H9 (cell line): Measurements from ENCODE around the gene TSPAN13. TPM values are rescaled to one million over a fixed set of nuclear protein-coding genes. Genes with fewer than 3 reads are reported as not detected.

Source experiments
- DNase-seq: peaks from one replicate; pipeline ENCODE4 v3.0.0-alpha.2; 2017
- H2AFZ ChIP-seq: one replicate; pipeline ENCODE4 v1.6.1; 2013; ENCODE audit warnings: mild to moderate bottlenecking, low read length, control low read depth, moderate library complexity
- H2AK5ac ChIP-seq: 2 replicates; pipeline ENCODE4 v1.6.1; 2013; ENCODE audit warnings: low read length, control low read depth, mixed read lengths; ENCODE audit not compliant: insufficient read length
- H2BK120ac ChIP-seq: one replicate; pipeline ENCODE4 v1.6.1; 2013; ENCODE audit warnings: low read depth, mild to moderate bottlenecking, low read length, control low read depth, inconsistent platforms; ENCODE audit not compliant: poor library complexity, severe bottlenecking
- H2BK12ac ChIP-seq: 2 replicates; pipeline ENCODE4 v1.6.1; 2013; ENCODE audit warnings: low read length, control low read depth, mixed read lengths, low read depth; ENCODE audit not compliant: insufficient read length
- H2BK15ac ChIP-seq: 2 replicates; pipeline ENCODE4 v1.6.1; 2013; ENCODE audit warnings: low read depth, low read length, control low read depth
- H2BK20ac ChIP-seq: one replicate; pipeline ENCODE4 v1.6.1; 2013; ENCODE audit warnings: low read depth, mild to moderate bottlenecking, low read length, control low read depth, inconsistent platforms; ENCODE audit not compliant: poor library complexity, severe bottlenecking
- H2BK5ac ChIP-seq: 2 replicates; pipeline ENCODE4 v1.6.1; 2013; ENCODE audit warnings: low read length, control low read depth, mixed read lengths; ENCODE audit not compliant: insufficient read length
- H3K14ac ChIP-seq: 2 replicates; pipeline ENCODE4 v1.6.1; 2013; ENCODE audit warnings: low read length, control low read depth; ENCODE audit not compliant: insufficient read depth
- H3K18ac ChIP-seq: 2 replicates; pipeline ENCODE4 v1.6.1; 2013; ENCODE audit warnings: low read depth, mild to moderate bottlenecking, mixed read lengths, low read length, control low read depth; ENCODE audit not compliant: insufficient read length
- H3K23ac ChIP-seq: 2 replicates; pipeline ENCODE4 v1.6.1; 2013; ENCODE audit warnings: low read length, control low read depth, mixed read lengths, low read depth; ENCODE audit not compliant: insufficient read length
- H3K23me2 ChIP-seq: 2 replicates; pipeline ENCODE4 v1.6.1; 2013; ENCODE audit warnings: low read depth, mild to moderate bottlenecking, mixed read lengths, low read length, control low read depth; ENCODE audit not compliant: insufficient read length, poor library complexity, severe bottlenecking
- H3K27ac ChIP-seq: 2 replicates; pipeline ENCODE4 v1.5.1; 2013; ENCODE audit warnings: low read length, control low read depth, mixed read lengths, low read depth; ENCODE audit not compliant: insufficient read length
- H3K27me3 ChIP-seq: 2 replicates; pipeline ENCODE4 v1.6.1; 2013; ENCODE audit warnings: low read length, control low read depth, inconsistent platforms; ENCODE audit not compliant: insufficient read depth
- H3K4ac ChIP-seq: 2 replicates; pipeline ENCODE4 v1.6.1; 2013; ENCODE audit warnings: low read depth, mild to moderate bottlenecking, control low read depth, inconsistent platforms, low read length, moderate library complexity
- H3K4me1 ChIP-seq: 2 replicates; pipeline ENCODE4 v1.6.1; 2013; ENCODE audit warnings: low read length, control low read depth, inconsistent platforms; ENCODE audit not compliant: insufficient read depth
- H3K4me2 ChIP-seq: 2 replicates; pipeline ENCODE4 v1.6.1; 2013; ENCODE audit warnings: low read length, control low read depth, mixed read lengths; ENCODE audit not compliant: insufficient read length, insufficient read depth
- H3K56ac ChIP-seq: 2 replicates; pipeline ENCODE4 v1.6.1; 2013; ENCODE audit warnings: low read depth, mild to moderate bottlenecking, mixed read lengths, low read length, control low read depth; ENCODE audit not compliant: insufficient read length
- H3K79me1 ChIP-seq: 2 replicates; pipeline ENCODE4 v1.6.1; 2013; ENCODE audit warnings: low read depth, mild to moderate bottlenecking, moderate library complexity, low read length, control low read depth, inconsistent platforms; ENCODE audit not compliant: insufficient read depth, poor library complexity, severe bottlenecking
- H3K79me2 ChIP-seq: 2 replicates; pipeline ENCODE4 v1.6.1; 2013; ENCODE audit warnings: low read length, control low read depth, inconsistent platforms; ENCODE audit not compliant: insufficient read depth
- H3K9ac ChIP-seq: 2 replicates; pipeline ENCODE4 v1.6.1; 2013; ENCODE audit warnings: low read length, control low read depth, mixed read lengths; ENCODE audit not compliant: insufficient read length; ENCODE audit errors: extremely low read depth
- H3K9me3 ChIP-seq: one replicate; pipeline ENCODE4 v1.6.1; 2013; ENCODE audit warnings: low read depth, low read length, inconsistent platforms; ENCODE audit not compliant: control insufficient read depth
- H3T11ph ChIP-seq: one replicate; pipeline ENCODE4 v1.6.1; 2013; ENCODE audit warnings: mild to moderate bottlenecking, low read length, control low read depth, inconsistent platforms
- H4K20me1 ChIP-seq: one replicate; pipeline ENCODE4 v1.6.1; 2013; ENCODE audit not compliant: control insufficient read depth, insufficient read length, insufficient read depth
- H4K5ac ChIP-seq: 2 replicates; pipeline ENCODE4 v1.6.1; 2013; ENCODE audit warnings: low read depth, mild to moderate bottlenecking, mixed read lengths, low read length, control low read depth; ENCODE audit not compliant: insufficient read length
- H4K8ac ChIP-seq: replicated peaks from 2 replicates; pipeline ENCODE4 v1.6.1; 2013; ENCODE audit warnings: low read length, control low read depth, mixed read lengths, low read depth; ENCODE audit not compliant: insufficient read length
- H4K91ac ChIP-seq: 2 replicates; pipeline ENCODE4 v1.6.1; 2013; ENCODE audit warnings: low read depth, mild to moderate bottlenecking, moderate library complexity, mixed read lengths, low read length, control low read depth; ENCODE audit not compliant: insufficient read length
- H3K27ac Mint-ChIP-seq, 3 experiments: 2 replicates in 2 of 3; 3 replicates in 1 of 3; pipeline ENCODE4 v1.8.0; 2020 to 2021; ENCODE audit warnings: mixed read lengths in 3 of 3, mild to moderate bottlenecking in 1 of 3, moderate library complexity in 1 of 3
- H3K27me3 Mint-ChIP-seq: 2 replicates; pipeline ENCODE4 v1.8.0; 2021; ENCODE audit warnings: low read depth, mild to moderate bottlenecking, moderate library complexity, mixed read lengths
- H3K36me3 Mint-ChIP-seq, 3 experiments: 2 replicates in 2 of 3; 3 replicates in 1 of 3; pipeline ENCODE4 v1.8.0; 2020 to 2021; ENCODE audit warnings: low read depth in 3 of 3, mixed read lengths in 3 of 3; ENCODE audit not compliant: insufficient read depth in 1 of 3
- H3K4me1 Mint-ChIP-seq, 2 experiments: 2 replicates each; pipeline ENCODE4 v1.8.0; 2020; ENCODE audit warnings: mixed read lengths in 2 of 2
- H3K4me3 Mint-ChIP-seq, 2 experiments: 2 replicates in 1 of 2; 3 replicates in 1 of 2; pipeline ENCODE4 v1.8.0; 2020 to 2021; ENCODE audit warnings: mild to moderate bottlenecking in 2 of 2, mixed read lengths in 2 of 2, moderate library complexity in 1 of 2
- H3K9me3 Mint-ChIP-seq, 2 experiments: 2 replicates in 1 of 2; 3 replicates in 1 of 2; pipeline ENCODE4 v1.8.0; 2020; ENCODE audit warnings: mild to moderate bottlenecking in 2 of 2, mixed read lengths in 2 of 2, moderate library complexity in 1 of 2
- CTCF ChIP-seq: fragments of 200-600 bp; sonication (generic); conservative IDR thresholded peaks from 3 replicates; pipeline ENCODE4 v1.8.0; 2021; ENCODE audit warnings: antibody characterized with exemption, mild to moderate bottlenecking
- WGBS: extraction: QIAGEN DNeasy Blood & Tissue Kit; methylation state at CpG from one replicate; pipeline ENCODE4 v1.1.7; 2013; ENCODE audit warnings: missing lambda C conversion rate, low lambda C conversion rate, mixed read lengths; ENCODE audit not compliant: insufficient read length; ENCODE audit errors: extremely low coverage; 5-methylcytosine and 5-hydroxymethylcytosine counted together
- total RNA-seq: library from RNA; stranded (reverse); gene quantifications from 2 replicates; pipeline ENCODE4 v1.2.1, GENCODE V29; 2021

The TSPAN13 gene
- total RNA-seq, 1 experiment from 2014 or later, result 18.7 TPM

- Mint-ChIP-seq H3K36me3 (no peaks in the 10 kb centered on the region), H3K4me3 (no peak overlapping the region), H3K27me3 (no peaks in the 10 kb centered on the region), H3K9me3 (no peaks in the 10 kb centered on the region), H3K4me1 (peaks cover 3 to 6% of the 10 kb centered on the region in 2 experiments; a peak in 3 of 4 replicates), H3K27ac (no peak overlapping the region)
- H2BK12ac ChIP-seq, result no peak overlapping the region
- H2BK120ac ChIP-seq, result no peak overlapping the region
- no peaks in the 10 kb centered on the region for H3K79me2 ChIP-seq
- no peak overlapping the region for H2BK20ac ChIP-seq
- no peaks in the 10 kb centered on the region for H3K27me3 ChIP-seq
- no peak overlapping the region for H2BK5ac ChIP-seq
- no peaks in the 10 kb centered on the region for H4K20me1 ChIP-seq
- no peak overlapping the region for H4K5ac ChIP-seq
- H2BK15ac ChIP-seq, result no peak overlapping the region
- no peak for TF ChIP-seq CTCF
- no peak overlapping the region for H3T11ph ChIP-seq
- H3K14ac ChIP-seq, result no peak overlapping the region
- no peaks in the 10 kb centered on the region for H3K23me2 ChIP-seq
- DNase-seq, result no peak
- H4K91ac ChIP-seq, result no peak overlapping the region
- no peak overlapping the region for H3K23ac ChIP-seq
- no peak overlapping the region for H4K8ac ChIP-seq
- no peaks in the 10 kb centered on the region for H3K4me1 ChIP-seq
- H3K9me3 ChIP-seq, result no peaks in the 10 kb centered on the region
- H3K4ac ChIP-seq, result no peak overlapping the region
- no CpG with 5 or more reads among the region's 1 CpG for WGBS
- no peak overlapping the region for H3K56ac ChIP-seq
- H3K27ac ChIP-seq, result no peak overlapping the region
- H2AFZ ChIP-seq, result no peak overlapping the region
- no peak overlapping the region for H2AK5ac ChIP-seq
- no peaks in the 10 kb centered on the region for H3K79me1 ChIP-seq
- H3K9ac ChIP-seq, result no peak overlapping the region
- H3K18ac ChIP-seq, result no peak overlapping the region
- no peak overlapping the region for H3K4me2 ChIP-seq
Measured at GRCh38 chr7:16724344-16724743, 29.2 kb upstream of the TSPAN13 start.
